GM04503 (cell line): ENCODE results near the gene CMPK1.

Experiments
- DNase-seq: peaks from one replicate; pipeline ENCODE4 v3.0.0-alpha.2; 2012; ENCODE audit warnings: low read depth

Gene CMPK1

GRCh38 chr1:47396671-47397196 lies 63.1 kb downstream of the CMPK1 start:
- no peak for DNase-seq

- no peak for DNase-seq
These were observed 65.7 kb downstream of the CMPK1 start for GRCh38 chr1:47399138-47399845.

GRCh38 chr1:47399846-47400155 lies 66.2 kb downstream of the CMPK1 start:
- DNase-seq = no peak

GRCh38 chr1:47401761-47402160 lies 68.2 kb downstream of the CMPK1 start:
- DNase-seq = no peak

- no peak for DNase-seq
These were observed 69.0 kb downstream of the CMPK1 start for GRCh38 chr1:47402591-47402990.

- no peak for DNase-seq
These were observed 69.8 kb downstream of the CMPK1 start for GRCh38 chr1:47403321-47403910.

- no peak for DNase-seq
These were observed 72.1 kb downstream of the CMPK1 start for GRCh38 chr1:47405697-47406096.

- no peak for DNase-seq
These were observed 73.4 kb downstream of the CMPK1 start for GRCh38 chr1:47406966-47407365.

- no peak for DNase-seq
These were observed 73.9 kb downstream of the CMPK1 start for GRCh38 chr1:47407481-47407880.

GRCh38 chr1:47409311-47410067 lies 75.9 kb downstream of the CMPK1 start:
- no peak for DNase-seq

GRCh38 chr1:47410068-47410455 lies 76.5 kb downstream of the CMPK1 start:
- no peak for DNase-seq

- DNase-seq = no peak
These were observed 77.8 kb downstream of the CMPK1 start for GRCh38 chr1:47411436-47411835.

- no peak for DNase-seq
These were observed 78.8 kb downstream of the CMPK1 start for GRCh38 chr1:47412437-47412836.

- no peak for DNase-seq
These were observed 82.2 kb downstream of the CMPK1 start, which contains the start of gene FOXE3 for GRCh38 chr1:47415728-47416318. Gene FOXE3, plus strand, starts transcription at chr1:47416285. Its CDS starts 31 bp downstream, at chr1:47416316.

GRCh38 chr1:47416319-47417169 lies 83.0 kb downstream of the CMPK1 start:
- no peak for DNase-seq

- no peak for DNase-seq
These were observed 83.8 kb downstream of the CMPK1 start for GRCh38 chr1:47417170-47418044.

- DNase-seq = no peak
These were observed 84.5 kb downstream of the CMPK1 start for GRCh38 chr1:47418122-47418521.

GRCh38 chr1:47418681-47419325 lies 85.2 kb downstream of the CMPK1 start:
- no peak for DNase-seq

- no peak for DNase-seq
These were observed 87.0 kb downstream of the CMPK1 start for GRCh38 chr1:47420547-47420946.

GRCh38 chr1:47423872-47424271 lies 90.3 kb downstream of the CMPK1 start:
- DNase-seq = no peak
